Measurements from ENCODE around the gene TNNC2. TPM values are rescaled to one million over a fixed set of nuclear protein-coding genes. Genes with fewer than 3 reads are reported as not detected.
A peak's percentile ranks its signal among the peaks of the same experiment; 100 is the strongest.

The TNNC2 gene
- total and polyA plus RNA-seq, 2 of the 13 experiments (the other 11 are each of a cell fraction or from before 2014, with no cell fraction given): 1.8 to 4.7 TPM

DNA sequence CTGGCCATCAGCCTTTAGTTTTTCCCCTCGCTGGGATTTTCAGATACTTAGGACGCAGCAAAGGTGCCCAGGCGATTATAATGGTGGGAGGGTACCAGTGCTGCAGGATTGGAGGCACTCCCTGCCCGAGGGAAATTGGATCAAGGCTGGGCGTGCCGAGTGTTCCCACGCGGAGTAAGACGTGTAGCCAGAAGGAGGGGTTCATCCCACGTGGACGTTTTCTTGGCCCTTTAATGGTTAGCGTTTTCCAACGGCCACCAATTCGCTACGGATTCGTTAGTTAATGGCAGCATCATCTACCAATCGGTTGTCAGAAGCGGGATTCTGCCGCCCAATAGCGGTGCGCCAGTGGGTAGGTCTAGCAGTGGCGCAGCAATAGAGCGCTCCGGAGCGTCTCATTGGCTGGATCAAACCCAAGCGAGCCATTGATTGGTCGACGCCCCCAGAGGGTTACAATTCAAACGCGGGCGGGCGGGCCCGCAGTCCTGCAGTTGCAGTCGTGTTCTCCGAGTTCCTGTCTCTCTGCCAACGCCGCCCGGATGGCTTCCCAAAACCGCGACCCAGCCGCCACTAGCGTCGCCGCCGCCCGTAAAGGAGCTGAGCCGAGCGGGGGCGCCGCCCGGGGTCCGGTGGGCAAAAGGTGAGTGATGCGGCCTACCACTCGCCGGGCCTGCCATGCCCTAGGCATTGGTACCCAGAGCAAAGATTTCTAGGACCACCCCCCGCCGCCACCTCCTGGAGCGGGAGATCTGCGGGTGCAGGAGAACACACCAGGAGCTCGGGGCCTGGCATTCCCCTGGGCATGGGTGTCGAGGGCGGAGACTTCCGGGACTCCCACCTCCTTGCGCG is 14.7 kb downstream of the TNNC2 start, which contains the start of gene UBE2C (continued):
- 0 out of 2 replicates have a peak, but pooled peaks have one; percentile 6 for TF ChIP-seq SP5 (CRISPR knock-in tag; IDR thresholded peaks at IDR 0.05; ENCODE audit: borderline replicate concordance, low read depth)
- no peak for TF ChIP-seq ATM (IDR thresholded peaks at IDR 0.05; ENCODE audit: borderline replicate concordance)
- TF ChIP-seq CHCHD3 (CRISPR knock-in tag; IDR thresholded peaks at IDR 0.05): 0 out of 2 replicates have a peak, but pooled peaks have one; percentile 47
- TF ChIP-seq HNF4G (IDR thresholded peaks at IDR 0.05; ENCODE audit: borderline replicate concordance, low read depth, low read length): no peak
- TF ChIP-seq HNF4G (CRISPR knock-in tag; IDR thresholded peaks at IDR 0.05; ENCODE audit: borderline replicate concordance, low read depth): peak; percentile 50; the same call in 1 of the 2 replicates
- peak; percentile 33; the same call in 1 of the 2 replicates for TF ChIP-seq ZNF772 (CRISPR knock-in tag; IDR thresholded peaks at IDR 0.05)
- TF ChIP-seq ZNF570 (CRISPR knock-in tag; IDR thresholded peaks at IDR 0.05; ENCODE audit: borderline replicate concordance): no peak
- TF ChIP-seq ONECUT2 (CRISPR knock-in tag; IDR thresholded peaks at IDR 0.05): no peak
- peak; percentile 86; the same call in 1 of the 2 replicates for TF ChIP-seq YEATS4 (CRISPR knock-in tag; IDR thresholded peaks at IDR 0.05; ENCODE audit: borderline replicate concordance)
- TF ChIP-seq, protein P1, sequence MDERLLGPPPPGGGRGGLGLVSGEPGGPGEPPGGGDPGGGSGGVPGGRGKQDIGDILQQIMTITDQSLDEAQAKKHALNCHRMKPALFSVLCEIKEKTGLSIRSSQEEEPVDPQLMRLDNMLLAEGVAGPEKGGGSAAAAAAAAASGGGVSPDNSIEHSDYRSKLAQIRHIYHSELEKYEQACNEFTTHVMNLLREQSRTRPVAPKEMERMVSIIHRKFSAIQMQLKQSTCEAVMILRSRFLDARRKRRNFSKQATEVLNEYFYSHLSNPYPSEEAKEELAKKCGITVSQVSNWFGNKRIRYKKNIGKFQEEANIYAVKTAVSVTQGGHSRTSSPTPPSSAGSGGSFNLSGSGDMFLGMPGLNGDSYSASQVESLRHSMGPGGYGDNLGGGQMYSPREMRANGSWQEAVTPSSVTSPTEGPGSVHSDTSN (CRISPR knock-in tag; IDR thresholded peaks at IDR 0.05): peak; percentile 90
- TF ChIP-seq, protein P2, sequence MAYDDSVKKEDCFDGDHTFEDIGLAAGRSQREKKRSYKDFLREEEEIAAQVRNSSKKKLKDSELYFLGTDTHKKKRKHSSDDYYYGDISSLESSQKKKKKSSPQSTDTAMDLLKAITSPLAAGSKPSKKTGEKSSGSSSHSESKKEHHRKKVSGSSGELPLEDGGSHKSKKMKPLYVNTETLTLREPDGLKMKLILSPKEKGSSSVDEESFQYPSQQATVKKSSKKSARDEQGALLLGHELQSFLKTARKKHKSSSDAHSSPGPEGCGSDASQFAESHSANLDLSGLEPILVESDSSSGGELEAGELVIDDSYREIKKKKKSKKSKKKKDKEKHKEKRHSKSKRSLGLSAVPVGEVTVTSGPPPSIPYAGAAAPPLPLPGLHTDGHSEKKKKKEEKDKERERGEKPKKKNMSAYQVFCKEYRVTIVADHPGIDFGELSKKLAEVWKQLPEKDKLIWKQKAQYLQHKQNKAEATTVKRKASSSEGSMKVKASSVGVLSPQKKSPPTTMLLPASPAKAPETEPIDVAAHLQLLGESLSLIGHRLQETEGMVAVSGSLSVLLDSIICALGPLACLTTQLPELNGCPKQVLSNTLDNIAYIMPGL (CRISPR knock-in tag; IDR thresholded peaks at IDR 0.05; ENCODE audit: borderline replicate concordance in 1 of 2, low read depth in 1 of 2): peak in 1 of 2 experiments; percentile 74; a peak in 2 of 4 replicates
- peak; percentile 55; the same call in 1 of the 2 replicates for TF ChIP-seq HDAC2 (CRISPR knock-in tag; IDR thresholded peaks at IDR 0.05)
- TF ChIP-seq PRPF4 (IDR thresholded peaks at IDR 0.05; ENCODE audit: low read depth, low read length, poor library complexity, severe bottlenecking): peak; percentile 48
- no peak for TF ChIP-seq KMT2B (CRISPR knock-in tag; IDR thresholded peaks at IDR 0.05)
- no peak for TF ChIP-seq MED13 (CRISPR knock-in tag; IDR thresholded peaks at IDR 0.05)
- TF ChIP-seq, protein P3, sequence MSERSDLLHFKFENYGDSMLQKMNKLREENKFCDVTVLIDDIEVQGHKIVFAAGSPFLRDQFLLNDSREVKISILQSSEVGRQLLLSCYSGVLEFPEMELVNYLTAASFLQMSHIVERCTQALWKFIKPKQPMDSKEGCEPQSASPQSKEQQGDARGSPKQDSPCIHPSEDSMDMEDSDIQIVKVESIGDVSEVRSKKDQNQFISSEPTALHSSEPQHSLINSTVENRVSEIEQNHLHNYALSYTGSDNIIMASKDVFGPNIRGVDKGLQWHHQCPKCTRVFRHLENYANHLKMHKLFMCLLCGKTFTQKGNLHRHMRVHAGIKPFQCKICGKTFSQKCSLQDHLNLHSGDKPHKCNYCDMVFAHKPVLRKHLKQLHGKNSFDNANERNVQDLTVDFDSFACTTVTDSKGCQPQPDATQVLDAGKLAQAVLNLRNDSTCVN (CRISPR knock-in tag; IDR thresholded peaks at IDR 0.05; ENCODE audit: borderline replicate concordance): no peak; the same call in 1 of the 2 replicates
- TF ChIP-seq ZNF558 (CRISPR knock-in tag; IDR thresholded peaks at IDR 0.05; ENCODE audit: borderline replicate concordance): peak; percentile 80; the same call in 1 of the 2 replicates
- TF ChIP-seq, protein P4, sequence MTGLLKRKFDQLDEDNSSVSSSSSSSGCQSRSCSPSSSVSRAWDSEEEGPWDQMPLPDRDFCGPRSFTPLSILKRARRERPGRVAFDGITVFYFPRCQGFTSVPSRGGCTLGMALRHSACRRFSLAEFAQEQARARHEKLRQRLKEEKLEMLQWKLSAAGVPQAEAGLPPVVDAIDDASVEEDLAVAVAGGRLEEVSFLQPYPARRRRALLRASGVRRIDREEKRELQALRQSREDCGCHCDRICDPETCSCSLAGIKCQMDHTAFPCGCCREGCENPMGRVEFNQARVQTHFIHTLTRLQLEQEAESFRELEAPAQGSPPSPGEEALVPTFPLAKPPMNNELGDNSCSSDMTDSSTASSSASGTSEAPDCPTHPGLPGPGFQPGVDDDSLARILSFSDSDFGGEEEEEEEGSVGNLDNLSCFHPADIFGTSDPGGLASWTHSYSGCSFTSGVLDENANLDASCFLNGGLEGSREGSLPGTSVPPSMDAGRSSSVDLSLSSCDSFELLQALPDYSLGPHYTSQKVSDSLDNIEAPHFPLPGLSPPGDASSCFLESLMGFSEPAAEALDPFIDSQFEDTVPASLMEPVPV (CRISPR knock-in tag; IDR thresholded peaks at IDR 0.05): peak; percentile 98
- no peak for TF ChIP-seq ZSCAN9 (CRISPR knock-in tag; IDR thresholded peaks at IDR 0.05; ENCODE audit: borderline replicate concordance)
- peak; percentile 87; the same call in 1 of the 2 replicates for TF ChIP-seq IRX3 (CRISPR knock-in tag; IDR thresholded peaks at IDR 0.05; ENCODE audit: borderline replicate concordance, low read depth)
- TF ChIP-seq, protein P5, sequence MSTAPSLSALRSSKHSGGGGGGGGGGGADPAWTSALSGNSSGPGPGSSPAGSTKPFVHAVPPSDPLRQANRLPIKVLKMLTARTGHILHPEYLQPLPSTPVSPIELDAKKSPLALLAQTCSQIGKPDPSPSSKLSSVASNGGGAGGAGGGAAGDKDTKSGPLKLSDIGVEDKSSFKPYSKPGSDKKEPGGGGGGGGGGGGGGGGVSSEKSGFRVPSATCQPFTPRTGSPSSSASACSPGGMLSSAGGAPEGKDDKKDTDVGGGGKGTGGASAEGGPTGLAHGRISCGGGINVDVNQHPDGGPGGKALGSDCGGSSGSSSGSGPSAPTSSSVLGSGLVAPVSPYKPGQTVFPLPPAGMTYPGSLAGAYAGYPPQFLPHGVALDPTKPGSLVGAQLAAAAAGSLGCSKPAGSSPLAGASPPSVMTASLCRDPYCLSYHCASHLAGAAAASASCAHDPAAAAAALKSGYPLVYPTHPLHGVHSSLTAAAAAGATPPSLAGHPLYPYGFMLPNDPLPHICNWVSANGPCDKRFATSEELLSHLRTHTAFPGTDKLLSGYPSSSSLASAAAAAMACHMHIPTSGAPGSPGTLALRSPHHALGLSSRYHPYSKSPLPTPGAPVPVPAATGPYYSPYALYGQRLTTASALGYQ (CRISPR knock-in tag; IDR thresholded peaks at IDR 0.05): no peak
